Stimulated activated CD8-positive, alpha-beta memory T cell treated with anti-CD3 and anti-CD28 coated beads, Interleukin-2, amount 100 ng/mL, for 1 hour (primary cell): ENCODE measurements around the gene GLRA3.
"Not testable (repeated sequence)": the region's sequence is repeated elsewhere in the genome, so short reads cannot be mapped to it uniquely, and the experiment has no call there.

Source experiments
- DNase-seq, 2 donors: peaks; one replicate each; pipeline ENCODE4 v3.0.0-alpha.2; 2020; ENCODE audit warnings: low read depth in 2 of 2

Gene GLRA3

GRCh38 chr4:174810834-174811233, 18.2 kb downstream of the GLRA3 start:
- DNase-seq: no peak

- no peak for DNase-seq
These were observed 20.2 kb downstream of the GLRA3 start for GRCh38 chr4:174808836-174809235.

GRCh38 chr4:174808119-174808518, 20.9 kb downstream of the GLRA3 start:
- DNase-seq: no peak

GRCh38 chr4:174805746-174806145, 23.3 kb downstream of the GLRA3 start:
- no peak for DNase-seq

GRCh38 chr4:174794543-174795094, 34.4 kb downstream of the GLRA3 start:
- no peak for DNase-seq

- no peak for DNase-seq
These were observed 39.4 kb downstream of the GLRA3 start for GRCh38 chr4:174789657-174790056.

GRCh38 chr4:174778274-174778986, 50.6 kb downstream of the GLRA3 start:
- not testable (repeated sequence) for DNase-seq

GRCh38 chr4:174775366-174775765, 53.7 kb downstream of the GLRA3 start:
- no peak for DNase-seq

GRCh38 chr4:174764105-174764729, 64.8 kb downstream of the GLRA3 start:
- DNase-seq: no peak

- DNase-seq: no peak
These were observed 65.5 kb downstream of the GLRA3 start for GRCh38 chr4:174763454-174764104.

- no peak for DNase-seq
These were observed 67.6 kb downstream of the GLRA3 start for GRCh38 chr4:174761451-174761850.

GRCh38 chr4:174757736-174758135, 71.3 kb downstream of the GLRA3 start:
- DNase-seq: no peak

- no peak for DNase-seq
These were observed 76.0 kb downstream of the GLRA3 start for GRCh38 chr4:174753021-174753420.

GRCh38 chr4:174752026-174752425, 77.0 kb downstream of the GLRA3 start:
- DNase-seq: no peak

GRCh38 chr4:174749091-174749490, 80.0 kb downstream of the GLRA3 start:
- no peak for DNase-seq

- no peak for DNase-seq
These were observed 82.3 kb downstream of the GLRA3 start for GRCh38 chr4:174746710-174747109.

- no peak for DNase-seq
These were observed 86.5 kb downstream of the GLRA3 start for GRCh38 chr4:174742561-174742960.

- no peak for DNase-seq
These were observed 89.5 kb downstream of the GLRA3 start for GRCh38 chr4:174739576-174739975.

GRCh38 chr4:174734181-174734580, 94.9 kb downstream of the GLRA3 start:
- no peak for DNase-seq

GRCh38 chr4:174717828-174718227, 111.2 kb downstream of the GLRA3 start:
- no peak for DNase-seq

- DNase-seq: no peak
These were observed 111.9 kb downstream of the GLRA3 start for GRCh38 chr4:174716986-174717770.
